B cell (primary cell): ENCODE measurements around the gene PLXDC1. TPM values are rescaled to one million over a fixed set of nuclear protein-coding genes. Genes with fewer than 3 reads are reported as not detected.
"Not testable (repeated sequence)": the region's sequence is repeated elsewhere in the genome, so short reads cannot be mapped to it uniquely, and the experiment has no call there.

Experiments used
- ATAC-seq: fragments of 200-7000 bp; cut with Tn5 transposase; one replicate; pipeline ENCODE4 v1.10.0; 2021; ENCODE audit warnings: low read depth, mild to moderate bottlenecking, moderate number of reproducible peaks, moderate library complexity
- CTCF ChIA-PET: fragments of 350-600 bp; sonication (Branson Sonifier 250); formaldehyde crosslinking; loops from one replicate; lab custom pipeline; 2021; ENCODE audit warnings: antibody characterized with exemption, inconsistent platforms; lab: Charles Lee
- POLR2A ChIA-PET: fragments of 350-600 bp; sonication (Branson Sonifier 250); formaldehyde crosslinking; loops from one replicate; lab custom pipeline; 2021; ENCODE audit warnings: antibody characterized with exemption; lab: Charles Lee
- DNase-seq: peaks from one replicate; pipeline ENCODE4 v3.0.0; 2013
- H2AFZ ChIP-seq: 2 replicates; pipeline ENCODE4 v1.6.1; 2012; ENCODE audit warnings: mild to moderate bottlenecking, low read depth, low read length; ENCODE audit not compliant: insufficient read depth, poor library complexity, severe bottlenecking
- H3K27ac ChIP-seq, 2 donors: 1 replicate in 1 of 2; 2 replicates in 1 of 2; pipeline ENCODE4 v1.5.1; 2012 to 2013; ENCODE audit warnings: low read length in 2 of 2, mild to moderate bottlenecking in 2 of 2, moderate library complexity in 1 of 2
- H3K27me3 ChIP-seq, 4 experiments: fragments of 200-600 bp in 1 of 4; sonication (generic) in 1 of 4; replicated peaks in 1 of 4; 1 replicate in 2 of 4; 2 replicates in 2 of 4; pipeline versions ENCODE4 v1.6.1 to v1.7.0; 2013 to 2016; ENCODE audit warnings: low read length in 3 of 4, mild to moderate bottlenecking in 2 of 4, mixed read lengths in 1 of 4, moderate library complexity in 1 of 4; ENCODE audit not compliant: insufficient read depth in 4 of 4, control insufficient read depth in 3 of 4; ENCODE audit errors: control extremely low read depth in 1 of 4
- H3K36me3 ChIP-seq, 2 experiments: replicated peaks in 1 of 2; 1 replicate in 1 of 2; 2 replicates in 1 of 2; pipeline versions ENCODE4 v1.6.1 to v1.7.1; 2013; ENCODE audit warnings: low read length in 1 of 2; ENCODE audit not compliant: insufficient read depth in 2 of 2, control insufficient read depth in 1 of 2; ENCODE audit errors: control extremely low read depth in 1 of 2, extremely low read depth in 1 of 2
- H3K4me1 ChIP-seq, 2 donors: fragments of 200-600 bp in 1 of 2; sonication (generic) in 1 of 2; 1 replicate in 1 of 2; 2 replicates in 1 of 2; pipeline versions ENCODE4 v1.5.1 to v1.6.1; 2013 to 2017; ENCODE audit warnings: low read length in 2 of 2; ENCODE audit not compliant: control insufficient read depth in 2 of 2, insufficient read depth in 2 of 2
- H3K4me2 ChIP-seq: replicated peaks from 2 replicates; pipeline ENCODE3; 2012; ENCODE audit warnings: mild to moderate bottlenecking, low read depth, low read length; ENCODE audit not compliant: poor library complexity, severe bottlenecking
- H3K4me3 ChIP-seq, 5 experiments: fragments of 200-600 bp in 1 of 5; sonication (generic) in 1 of 5; 1 replicate in 3 of 5; 2 replicates in 2 of 5; pipeline versions ENCODE4 v1.5.1 to v1.7.0; 2011 to 2016; ENCODE audit warnings: low read length in 4 of 5, mild to moderate bottlenecking in 4 of 5, low read depth in 2 of 5, control low read depth in 1 of 5, moderate library complexity in 1 of 5; ENCODE audit not compliant: insufficient read depth in 1 of 5; ENCODE audit errors: control extremely low read depth in 1 of 5, extremely low read depth in 1 of 5
- H3K79me2 ChIP-seq: fragments of 200-600 bp; sonication (generic); one replicate; pipeline ENCODE4 v1.6.0; 2016; ENCODE audit warnings: low read length; ENCODE audit not compliant: control insufficient read depth, insufficient read depth
- H3K9ac ChIP-seq: fragments of 200-600 bp; sonication (generic); 2 replicates; pipeline ENCODE4 v1.6.1; 2017; ENCODE audit warnings: mild to moderate bottlenecking, low read length, moderate library complexity
- H3K9me3 ChIP-seq, 3 donors: one replicate each; pipeline versions ENCODE4 v1.6.1 to v1.7.1; 2013; ENCODE audit warnings: low read length in 2 of 3; ENCODE audit not compliant: control insufficient read depth in 2 of 3, insufficient read depth in 1 of 3; ENCODE audit errors: control extremely low read depth in 1 of 3
- H4K20me1 ChIP-seq: 2 replicates; pipeline ENCODE4 v1.6.0; 2012; ENCODE audit warnings: mild to moderate bottlenecking, low read length; ENCODE audit not compliant: insufficient read depth, control insufficient read depth, poor library complexity, severe bottlenecking
- H3K27ac Mint-ChIP-seq: one replicate; pipeline ENCODE4 v1.8.0; 2021; ENCODE audit warnings: mixed read lengths
- H3K27me3 Mint-ChIP-seq: one replicate; pipeline ENCODE4 v1.8.0; 2021; ENCODE audit warnings: mixed read lengths
- H3K4me1 Mint-ChIP-seq: one replicate; pipeline ENCODE4 v1.8.0; 2021; ENCODE audit warnings: mixed read lengths
- H3K4me3 Mint-ChIP-seq: one replicate; pipeline ENCODE4 v1.8.0; 2021; ENCODE audit warnings: mixed read lengths
- H3K9me3 Mint-ChIP-seq: one replicate; pipeline ENCODE4 v1.8.0; 2022; ENCODE audit warnings: mixed read lengths; ENCODE audit not compliant: insufficient read depth
- EZH2 ChIP-seq: IDR thresholded peaks from 2 replicates; pipeline ENCODE4 v1.6.1; 2012; ENCODE audit warnings: borderline replicate concordance, low read depth, mild to moderate bottlenecking, moderate library complexity, low read length; ENCODE audit not compliant: insufficient read depth, poor library complexity, severe bottlenecking
- WGBS: methylation state at CpG from one replicate; pipeline ENCODE4 v1.1.5; 2013; ENCODE audit warnings: missing lambda C conversion rate; ENCODE audit not compliant: insufficient coverage; 5-methylcytosine and 5-hydroxymethylcytosine counted together
- intact Hi-C: fragments of 100-400 bp; cut with micrococcal nuclease; formaldehyde crosslinking; loops from one replicate; pipeline ENCODE4 v1.10.0; 2022
- polyA plus RNA-seq: library from polyadenylated mRNA; depleted of rRNA; stranded (reverse); fragments of >200 nt; gene quantifications from 2 replicates; pipeline ENCODE4 v1.2.3, GENCODE V29; 2012
- total RNA-seq, 2 donors: library from RNA; stranded (reverse); fragments of 120-200 nt in 1 of 2; gene quantifications; 1 replicate in 1 of 2; 2 replicates in 1 of 2; pipeline versions ENCODE4 v1.2.3 to v1.2.4, GENCODE V29; 2013 to 2022
- TF ChIP-seq, protein P1 (sequence below): fragments of 200-600 bp; IDR thresholded peaks from one replicate; pipeline ENCODE4 v1.8.0; 2022; ENCODE audit warnings: antibody characterized with exemption, mild to moderate bottlenecking

The PLXDC1 gene
- total and polyA plus RNA-seq, 2 donors (not counting 1 experiment from before 2014, with no cell fraction given), result 0.69 TPM; not detected in 1

DNA sequence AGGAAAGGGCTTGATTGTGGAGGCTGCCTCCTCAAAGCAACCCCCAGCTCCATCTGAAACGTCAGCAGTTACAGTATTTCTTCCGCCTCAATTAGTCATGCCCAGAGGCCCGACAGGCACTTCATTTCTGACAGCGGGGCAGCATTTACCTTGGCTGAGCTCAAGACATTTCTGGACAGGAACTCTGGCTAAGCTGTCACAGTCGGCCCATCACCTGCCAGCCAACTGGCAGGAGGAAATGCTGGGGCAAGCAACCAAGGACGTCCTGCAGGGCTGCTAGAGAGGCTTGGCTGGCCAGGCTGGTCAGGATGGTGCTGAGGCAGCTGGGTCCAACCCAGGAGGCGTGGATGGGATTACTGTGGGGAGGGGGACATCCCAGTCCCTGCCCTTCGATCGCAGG, 27.8 kb downstream of the PLXDC1 start:
- H3K27me3 ChIP-seq, result no peaks in the 10 kb centered on the region
- ChIA-PET POLR2A (no interaction called here), CTCF (no interaction called here)
- intact Hi-C loops, result no loop called here
- no peak overlapping the region for H3K27ac ChIP-seq
- H3K9ac ChIP-seq, result no peak overlapping the region
- H3K36me3 ChIP-seq, result no peaks in the 10 kb centered on the region
- 92% methylated on average over 9 of the region's 9 CpGs for WGBS
- no peaks in the 10 kb centered on the region for H4K20me1 ChIP-seq
- H3K4me1 ChIP-seq, result peaks cover 16 to 17% of the 10 kb centered on the region in 2 donors
- H2AFZ ChIP-seq, result no peak overlapping the region
- H3K9me3 ChIP-seq, result no peaks in the 10 kb centered on the region
- H3K4me1 Mint-ChIP-seq, result peaks cover 12% of the 10 kb centered on the region
- no peak for TF ChIP-seq EZH2
- TF ChIP-seq, protein P1, sequence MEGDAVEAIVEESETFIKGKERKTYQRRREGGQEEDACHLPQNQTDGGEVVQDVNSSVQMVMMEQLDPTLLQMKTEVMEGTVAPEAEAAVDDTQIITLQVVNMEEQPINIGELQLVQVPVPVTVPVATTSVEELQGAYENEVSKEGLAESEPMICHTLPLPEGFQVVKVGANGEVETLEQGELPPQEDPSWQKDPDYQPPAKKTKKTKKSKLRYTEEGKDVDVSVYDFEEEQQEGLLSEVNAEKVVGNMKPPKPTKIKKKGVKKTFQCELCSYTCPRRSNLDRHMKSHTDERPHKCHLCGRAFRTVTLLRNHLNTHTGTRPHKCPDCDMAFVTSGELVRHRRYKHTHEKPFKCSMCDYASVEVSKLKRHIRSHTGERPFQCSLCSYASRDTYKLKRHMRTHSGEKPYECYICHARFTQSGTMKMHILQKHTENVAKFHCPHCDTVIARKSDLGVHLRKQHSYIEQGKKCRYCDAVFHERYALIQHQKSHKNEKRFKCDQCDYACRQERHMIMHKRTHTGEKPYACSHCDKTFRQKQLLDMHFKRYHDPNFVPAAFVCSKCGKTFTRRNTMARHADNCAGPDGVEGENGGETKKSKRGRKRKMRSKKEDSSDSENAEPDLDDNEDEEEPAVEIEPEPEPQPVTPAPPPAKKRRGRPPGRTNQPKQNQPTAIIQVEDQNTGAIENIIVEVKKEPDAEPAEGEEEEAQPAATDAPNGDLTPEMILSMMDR, result no peak
- DNase-seq, result no peak
- no peak overlapping the region for H3K4me3 ChIP-seq
- H3K27me3 Mint-ChIP-seq, result no peaks in the 10 kb centered on the region
- no peak overlapping the region for H3K4me3 Mint-ChIP-seq
- no peaks in the 10 kb centered on the region for H3K79me2 ChIP-seq
- no peak overlapping the region for H3K27ac Mint-ChIP-seq
- no peak overlapping the region for H3K4me2 ChIP-seq
- H3K9me3 Mint-ChIP-seq, result no peaks in the 10 kb centered on the region
- ATAC-seq, result no peak

- ChIA-PET CTCF (interaction anchor here (1.0 kb wide), 1 partner anchor 43 kb away, joined by 3 read pairs; no protein-coding TSS in a partner anchor), POLR2A (no interaction called here)
- Mint-ChIP-seq H3K9me3 (no peaks in the 10 kb centered on the region), H3K4me3 (no peak overlapping the region), H3K4me1 (peaks cover 18% of the 10 kb centered on the region), H3K27me3 (no peaks in the 10 kb centered on the region), H3K27ac (no peak overlapping the region)
- H3K27ac ChIP-seq, result no peak overlapping the region
- no peaks in the 10 kb centered on the region for H3K9me3 ChIP-seq
- H4K20me1 ChIP-seq, result no peaks in the 10 kb centered on the region
- no peaks in the 10 kb centered on the region for H3K27me3 ChIP-seq
- DNase-seq (no peak), ATAC-seq (no peak)
- peaks cover 23% of the 10 kb centered on the region in 2 donors for H3K4me1 ChIP-seq
- H2AFZ ChIP-seq, result no peak overlapping the region
- WGBS, result 67% methylated on average over 1 of the region's 7 CpGs
- H3K36me3 ChIP-seq, result no peaks in the 10 kb centered on the region
- intact Hi-C loops, result no loop called here
- no peaks in the 10 kb centered on the region for H3K79me2 ChIP-seq
- H3K4me2 ChIP-seq, result no peak overlapping the region
- H3K9ac ChIP-seq, result no peak overlapping the region
- TF ChIP-seq, protein P1, result no peak
- TF ChIP-seq EZH2, result no peak
- H3K4me3 ChIP-seq, result no peak overlapping the region
Observed at GRCh38 chr17:39122991-39123390, 28.4 kb downstream of the PLXDC1 start.

- H3K4me1 ChIP-seq, result peaks cover 23 to 31% of the 10 kb centered on the region in 2 donors
- H3K4me2 ChIP-seq, H3K9me3 ChIP-seq, H3K9ac ChIP-seq, H3K36me3 ChIP-seq, DNase-seq, intact Hi-C loops, H3K79me2 ChIP-seq, H3K27ac ChIP-seq, H3K4me3 Mint-ChIP-seq, POLR2A ChIA-PET, H3K27me3 Mint-ChIP-seq, H3K4me3 ChIP-seq, H3K27ac Mint-ChIP-seq, H4K20me1 ChIP-seq, H3K27me3 ChIP-seq, H2AFZ ChIP-seq, H3K9me3 Mint-ChIP-seq, ATAC-seq: not testable (repeated sequence)
- 86% methylated on average over 7 of the region's 10 CpGs for WGBS
- CTCF ChIA-PET, result interaction anchor here (1.0 kb wide), 1 partner anchor 42 kb away, joined by 3 read pairs; no protein-coding TSS in a partner anchor
- peaks cover 25% of the 10 kb centered on the region for H3K4me1 Mint-ChIP-seq
Observed at GRCh38 chr17:39121919-39122318, 29.5 kb downstream of the PLXDC1 start.
